IMR-90 (cell line): ENCODE measurements around the gene FBXW5. TPM values are rescaled to one million over a fixed set of nuclear protein-coding genes. Genes with fewer than 3 reads are reported as not detected.

Experiments
- ATAC-seq: fragments of 200-7000 bp; cut with Tn5 transposase; 2 replicates; pipeline ENCODE4 v1.9.1; 2020; ENCODE audit warnings: low read depth, mild to moderate bottlenecking, moderate library complexity
- BruUV-seq: library from RNA; stranded (reverse); fragments of 400-500 nt; replicated peaks from 2 replicates; lab custom pipeline; 2021; lab: Mats Ljungman, UMichigan
- CTCF ChIA-PET: fragments of 300-600 bp; formaldehyde crosslinking; extraction: SDS; loops from one replicate; lab custom pipeline; 2021; ENCODE audit warnings: antibody characterized with exemption; lab: Yijun Ruan, JAX
- POLR2A ChIA-PET: fragments of 300-600 bp; sonication (Branson Sonifier 250); formaldehyde crosslinking; loops from one replicate; lab custom pipeline; 2022; ENCODE audit warnings: antibody characterized with exemption; ENCODE audit not compliant: unreplicated experiment; lab: Charles Lee
- DNase-seq: peaks from one replicate; pipeline ENCODE4 v3.0.0; 2013
- H2AFZ ChIP-seq: replicated peaks from 2 replicates; pipeline ENCODE3; 2013; ENCODE audit warnings: low read length, mild to moderate bottlenecking; ENCODE audit not compliant: poor library complexity
- H2AK5ac ChIP-seq: 2 replicates; pipeline ENCODE4 v1.6.1; 2013; ENCODE audit warnings: low read depth, low read length, inconsistent platforms
- H2AK9ac ChIP-seq: replicated peaks from 2 replicates; pipeline ENCODE3; 2013; ENCODE audit warnings: mild to moderate bottlenecking, low read depth, low read length, moderate library complexity; ENCODE audit not compliant: poor library complexity
- H2BK120ac ChIP-seq: 2 replicates; pipeline ENCODE4 v1.6.1; 2013; ENCODE audit warnings: low read depth, low read length, inconsistent platforms
- H2BK15ac ChIP-seq: 3 replicates; pipeline ENCODE4 v1.6.1; 2013; ENCODE audit warnings: low read depth, low read length, inconsistent platforms
- H2BK20ac ChIP-seq: 2 replicates; pipeline ENCODE4 v1.6.1; 2013; ENCODE audit warnings: low read depth, mild to moderate bottlenecking, inconsistent platforms, low read length, moderate library complexity
- H2BK5ac ChIP-seq: 2 replicates; pipeline ENCODE4 v1.6.1; 2013; ENCODE audit warnings: mild to moderate bottlenecking, low read depth, low read length, inconsistent platforms; ENCODE audit not compliant: poor library complexity, severe bottlenecking
- H3K14ac ChIP-seq: replicated peaks from 2 replicates; pipeline ENCODE4 v1.6.1; 2013; ENCODE audit warnings: low read depth, low read length, inconsistent platforms
- H3K18ac ChIP-seq: 2 replicates; pipeline ENCODE4 v1.6.1; 2013; ENCODE audit warnings: low read depth, low read length, control low read depth
- H3K23ac ChIP-seq: 2 replicates; pipeline ENCODE4 v1.6.1; 2013; ENCODE audit warnings: low read depth, low read length, inconsistent platforms
- H3K27ac ChIP-seq: 2 replicates; pipeline ENCODE4 v1.5.1; 2013; ENCODE audit warnings: mild to moderate bottlenecking, control low read depth, low read length; ENCODE audit not compliant: insufficient read depth
- H3K27me3 ChIP-seq: 2 replicates; pipeline ENCODE4 v1.6.1; 2013; ENCODE audit warnings: low read length; ENCODE audit not compliant: control insufficient read depth, insufficient read depth
- H3K36me3 ChIP-seq: 2 replicates; pipeline ENCODE4 v1.6.1; 2013; ENCODE audit warnings: low read length, mixed read lengths; ENCODE audit not compliant: control insufficient read depth, insufficient read depth
- H3K4ac ChIP-seq: 2 replicates; pipeline ENCODE4 v1.6.1; 2013; ENCODE audit warnings: low read depth, low read length, inconsistent platforms
- H3K4me1 ChIP-seq: 2 replicates; pipeline ENCODE4 v1.6.1; 2013; ENCODE audit warnings: low read length, mixed read lengths; ENCODE audit not compliant: control insufficient read depth, insufficient read depth
- H3K4me2 ChIP-seq: 2 replicates; pipeline ENCODE4 v1.6.1; 2013; ENCODE audit warnings: low read depth, mild to moderate bottlenecking, control low read depth, low read length, moderate library complexity
- H3K4me3 ChIP-seq: 2 replicates; pipeline ENCODE4 v1.5.1; 2013; ENCODE audit warnings: low read depth, mild to moderate bottlenecking, control low read depth, low read length, moderate library complexity; ENCODE audit not compliant: insufficient read depth
- H3K56ac ChIP-seq: 2 replicates; pipeline ENCODE4 v1.6.1; 2013; ENCODE audit warnings: low read length, inconsistent platforms; ENCODE audit not compliant: insufficient read depth; ENCODE audit errors: extremely low read depth
- H3K79me1 ChIP-seq, 2 experiments: 2 replicates each; pipeline ENCODE4 v1.6.1; 2013; ENCODE audit warnings: low read length in 2 of 2, inconsistent platforms in 1 of 2, low read depth in 1 of 2
- H3K9ac ChIP-seq: 2 replicates; pipeline ENCODE4 v1.6.1; 2013; ENCODE audit warnings: low read depth, low read length, control low read depth
- H3K9me1 ChIP-seq: 2 replicates; pipeline ENCODE4 v1.6.1; 2013; ENCODE audit warnings: low read length, inconsistent platforms; ENCODE audit not compliant: insufficient read depth
- H3K9me3 ChIP-seq: 2 replicates; pipeline ENCODE4 v1.6.1; 2013; ENCODE audit warnings: low read length; ENCODE audit not compliant: control insufficient read depth, insufficient read depth
- H4K20me1 ChIP-seq: 2 replicates; pipeline ENCODE4 v1.6.1; 2013; ENCODE audit warnings: low read length, inconsistent platforms; ENCODE audit not compliant: insufficient read depth
- H4K5ac ChIP-seq: 2 replicates; pipeline ENCODE4 v1.6.1; 2013; ENCODE audit warnings: mild to moderate bottlenecking, low read depth, low read length, control low read depth
- H4K8ac ChIP-seq, 2 experiments: 2 replicates each; pipeline ENCODE4 v1.6.1; 2013; ENCODE audit warnings: low read depth in 2 of 2, low read length in 2 of 2, control low read depth in 1 of 2, inconsistent platforms in 1 of 2
- H4K91ac ChIP-seq: 2 replicates; pipeline ENCODE4 v1.6.1; 2013; ENCODE audit warnings: low read depth, low read length, inconsistent platforms; ENCODE audit not compliant: insufficient read depth
- CHD1 ChIP-seq: IDR thresholded peaks from 2 replicates; pipeline ENCODE4 v1.6.1; 2012; ENCODE audit warnings: low read depth, low read length, improper control_type of control experiment
- FOS ChIP-seq: fragments of 150-350 bp; IDR thresholded peaks from 2 replicates; pipeline ENCODE4 v1.6.1; 2016; ENCODE audit warnings: low read depth, low read length
- MXI1 ChIP-seq: IDR thresholded peaks from 2 replicates; pipeline ENCODE4 v1.6.1; 2012; ENCODE audit warnings: low read depth, mild to moderate bottlenecking, low read length, moderate library complexity, borderline replicate concordance
- NFE2L2 ChIP-seq: fragments of 150-350 bp; IDR thresholded peaks from 2 replicates; pipeline ENCODE4 v1.6.1; 2016; ENCODE audit warnings: low read depth, mild to moderate bottlenecking, low read length
- RCOR1 ChIP-seq: IDR thresholded peaks from 2 replicates; pipeline ENCODE4 v1.6.1; 2012; ENCODE audit warnings: mild to moderate bottlenecking, low read length, improper control_type of control experiment; ENCODE audit not compliant: insufficient replicate concordance
- SMC3 ChIP-seq: fragments of 150-350 bp; IDR thresholded peaks from 2 replicates; pipeline ENCODE4 v1.6.1; 2016; ENCODE audit warnings: low read depth, mild to moderate bottlenecking, antibody characterized with exemption, low read length, moderate library complexity
- WGBS, 2 experiments: methylation state at CpG; one replicate each; pipeline versions ENCODE4 v1.1.5 to v1.1.7; 2013; ENCODE audit warnings: missing lambda C conversion rate in 2 of 2; ENCODE audit not compliant: insufficient read length in 1 of 2; ENCODE audit errors: extremely low coverage in 2 of 2; 5-methylcytosine and 5-hydroxymethylcytosine counted together
- dilution Hi-C: fragments of 300-500 bp; cut with HindIII; formaldehyde crosslinking; loops from one replicate; pipeline ENCODE4 v1.14.3; 2018; ENCODE audit warnings: low sequenced_read_pairs; ENCODE audit not compliant: unreplicated experiment
- in situ Hi-C: fragments of 300-500 bp; cut with MboI; formaldehyde crosslinking; loops from 3 replicates; pipeline ENCODE4 v1.14.3; 2019; ENCODE audit warnings: low sequenced_read_pairs, inconsistent platforms, mixed read lengths
- intact Hi-C: fragments of 100-400 bp; cut with micrococcal nuclease; formaldehyde crosslinking; loops from 2 replicates; pipeline ENCODE4 v1.10.0; 2022
- polyA plus RNA-seq, 3 experiments: library from polyadenylated mRNA; depleted of rRNA; stranded (reverse); fragments of >200 nt; gene quantifications; 2 replicates each; pipeline ENCODE4 v1.2.3, GENCODE V29; 2012; ENCODE audit warnings: low replicate concordance in 1 of 3
- total RNA-seq: library from RNA; depleted of rRNA; stranded (reverse); fragments of >200 nt; gene quantifications from 2 replicates; pipeline ENCODE4 v1.2.3, GENCODE V29; 2012
- TF ChIP-seq, protein P1 (sequence below): fragments of 150-350 bp; IDR thresholded peaks from 2 replicates; pipeline ENCODE4 v1.6.1; 2017; ENCODE audit warnings: mild to moderate bottlenecking, antibody characterized with exemption, low read length, low read depth

FBXW5 gene
- total and polyA plus RNA-seq, 2 of the 4 experiments (the other 2 are of a cell fraction): 65.1 to 80.2 TPM

DNA sequence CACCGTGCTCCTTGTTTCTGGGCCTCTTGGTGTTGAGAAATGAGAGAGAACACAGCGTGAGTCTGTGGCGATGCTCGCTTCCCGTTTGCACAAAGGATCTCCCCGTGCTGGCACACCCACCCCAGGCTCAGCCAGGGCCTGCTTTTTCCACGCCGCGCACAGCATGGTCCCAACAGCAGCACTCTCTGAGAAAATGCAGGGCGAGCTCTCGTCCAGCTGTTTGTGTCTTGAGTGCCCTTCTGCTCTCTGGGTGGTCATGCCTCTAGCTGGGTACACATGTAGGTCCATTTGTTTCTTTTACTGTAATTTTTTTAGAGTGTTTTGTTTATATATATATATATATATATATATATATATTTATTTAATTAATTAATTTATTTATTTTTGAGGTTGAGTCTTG is 26.6 kb downstream of the FBXW5 start:
- DNase-seq: no peak
- H3K4ac ChIP-seq: no peak overlapping the region
- H3K9me1 ChIP-seq: no peaks in the 10 kb centered on the region
- no peaks in the 10 kb centered on the region for H3K27me3 ChIP-seq
- H3K56ac ChIP-seq: no peak overlapping the region
- no CpG with 5 or more reads among the region's 11 CpGs for WGBS, 2 experiments
- H3K23ac ChIP-seq: no peak overlapping the region
- H2AFZ ChIP-seq: no peak overlapping the region
- H3K36me3 ChIP-seq: peaks cover 35% of the 10 kb centered on the region
- no peak overlapping the region for H2BK15ac ChIP-seq
- H3K4me1 ChIP-seq: no peaks in the 10 kb centered on the region
- H3K9me3 ChIP-seq: no peaks in the 10 kb centered on the region
- POLR2A ChIA-PET: no interaction called here
- H3K9ac ChIP-seq: no peak overlapping the region
- in situ Hi-C loops (no loop called here), dilution Hi-C loops (no loop called here), intact Hi-C loops (no loop called here)
- H3K79me1 ChIP-seq: peaks cover 6 to 20% of the 10 kb centered on the region in 2 experiments; a peak in 3 of 4 replicates
- no peak overlapping the region for H3K4me2 ChIP-seq
- peaks cover 5% of the 10 kb centered on the region for H4K20me1 ChIP-seq
- no peak overlapping the region for H2BK20ac ChIP-seq
- H4K91ac ChIP-seq: no peak overlapping the region
- TF ChIP-seq SMC3: no peak
- TF ChIP-seq MXI1: no peak
- no peak for TF ChIP-seq NFE2L2
- no peak for TF ChIP-seq RCOR1
- no peak for TF ChIP-seq CHD1
- TF ChIP-seq, protein P1, sequence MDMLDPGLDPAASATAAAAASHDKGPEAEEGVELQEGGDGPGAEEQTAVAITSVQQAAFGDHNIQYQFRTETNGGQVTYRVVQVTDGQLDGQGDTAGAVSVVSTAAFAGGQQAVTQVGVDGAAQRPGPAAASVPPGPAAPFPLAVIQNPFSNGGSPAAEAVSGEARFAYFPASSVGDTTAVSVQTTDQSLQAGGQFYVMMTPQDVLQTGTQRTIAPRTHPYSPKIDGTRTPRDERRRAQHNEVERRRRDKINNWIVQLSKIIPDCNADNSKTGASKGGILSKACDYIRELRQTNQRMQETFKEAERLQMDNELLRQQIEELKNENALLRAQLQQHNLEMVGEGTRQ: no peak
- TF ChIP-seq FOS: no peak
- ATAC-seq: no peak
- no peak overlapping the region for H3K27ac ChIP-seq
- H4K8ac ChIP-seq: no peak overlapping the region
- no peak overlapping the region for H2AK5ac ChIP-seq
- no peak overlapping the region for H2BK120ac ChIP-seq
- H3K18ac ChIP-seq: no peak overlapping the region
- no peak overlapping the region for H2BK5ac ChIP-seq
- H3K4me3 ChIP-seq: no peak overlapping the region
- H4K5ac ChIP-seq: no peak overlapping the region
- BruUV-seq: no TSS peak
- no peak overlapping the region for H3K14ac ChIP-seq
- CTCF ChIA-PET: no interaction called here
- no peak overlapping the region for H2AK9ac ChIP-seq
